Fibroblast of pulmonary artery (primary cell): Measurements from ENCODE around the gene PIGN.

Experiments used
- DNase-seq: peaks from one replicate; pipeline ENCODE4 v3.0.0-alpha.2; 2010; ENCODE audit warnings: low read depth
- H3K4me3 ChIP-seq: replicated peaks from 2 replicates; pipeline ENCODE4 v1.5.1; 2011; ENCODE audit warnings: low read depth, mild to moderate bottlenecking, control low read depth, low read length, moderate library complexity
- CTCF ChIP-seq: IDR thresholded peaks from 2 replicates; pipeline ENCODE4 v1.5.1; 2011; ENCODE audit warnings: mild to moderate bottlenecking, control low read depth, low read length, inconsistent platforms; ENCODE audit errors: missing control alignments

Gene PIGN

GRCh38 chr18:62060820-62061219 lies 126.0 kb downstream of the PIGN start:
- no peak for TF ChIP-seq CTCF
- no peak overlapping the region for H3K4me3 ChIP-seq
- DNase-seq: no peak

- TF ChIP-seq CTCF: no peak
- DNase-seq: no peak
- H3K4me3 ChIP-seq: no peak overlapping the region
Measured at GRCh38 chr18:62054929-62055498, 131.8 kb downstream of the PIGN start.

GRCh38 chr18:62048279-62048678 lies 138.6 kb downstream of the PIGN start:
- DNase-seq: no peak
- no peak for TF ChIP-seq CTCF
- no peak overlapping the region for H3K4me3 ChIP-seq

- TF ChIP-seq CTCF: no peak
- no peak overlapping the region for H3K4me3 ChIP-seq
- no peak for DNase-seq
Measured at GRCh38 chr18:62045316-62045715, 141.5 kb downstream of the PIGN start.

GRCh38 chr18:62044490-62045000 lies 142.3 kb downstream of the PIGN start:
- TF ChIP-seq CTCF: no peak
- H3K4me3 ChIP-seq: no peak overlapping the region
- peak; percentile 10 for DNase-seq

- H3K4me3 ChIP-seq: no peak overlapping the region
- no peak for TF ChIP-seq CTCF
- peak; percentile 67 for DNase-seq
Measured at GRCh38 chr18:62037989-62038778, 148.7 kb downstream of the PIGN start.
